NCI-H82 (cell line): ENCODE measurements around the gene GTF2H3.
A peak's percentile ranks its signal among the peaks of the same experiment; 100 is the strongest.

Experiments
- DNase-seq: peaks from one replicate; lab custom pipeline; 2025; lab: John Stamatoyannopoulos, UW

The GTF2H3 gene

GRCh38 chr12:123645380-123645779, 11.8 kb downstream of the GTF2H3 start:
- DNase-seq, result no peak

- no peak for DNase-seq
Measured at GRCh38 chr12:123645878-123646277, 12.2 kb downstream of the GTF2H3 start.

GRCh38 chr12:123648401-123648800, 14.8 kb downstream of the GTF2H3 start:
- no peak for DNase-seq

DNA sequence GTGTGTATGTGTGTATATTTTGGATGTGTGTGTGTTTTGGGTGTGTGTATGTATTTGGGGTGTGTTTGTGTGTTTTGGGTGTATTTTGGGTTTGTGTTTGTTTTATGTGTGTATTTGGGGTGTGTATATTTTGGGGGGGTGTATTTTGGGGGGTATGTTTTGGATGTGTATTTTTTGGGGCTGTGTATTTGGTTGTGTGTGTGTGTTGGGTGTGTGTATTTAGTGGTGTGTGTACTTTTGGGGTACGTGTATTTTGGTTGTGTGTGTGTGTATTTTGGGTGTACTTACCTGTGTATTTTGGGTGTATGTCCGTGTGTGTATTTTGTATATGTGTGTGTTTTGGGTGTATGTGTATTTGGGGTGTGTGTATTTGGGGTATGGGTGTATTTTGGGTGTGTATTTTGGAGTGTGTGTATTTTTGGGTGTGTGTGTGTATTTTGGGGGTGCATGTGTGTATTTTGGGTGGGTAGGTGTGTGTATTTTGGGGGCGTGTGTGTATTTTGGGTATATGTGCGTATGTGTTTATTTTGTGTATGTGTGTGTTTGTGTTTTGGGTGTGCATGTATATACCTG, 20.6 kb downstream of the GTF2H3 start:
- no peak for DNase-seq

DNA sequence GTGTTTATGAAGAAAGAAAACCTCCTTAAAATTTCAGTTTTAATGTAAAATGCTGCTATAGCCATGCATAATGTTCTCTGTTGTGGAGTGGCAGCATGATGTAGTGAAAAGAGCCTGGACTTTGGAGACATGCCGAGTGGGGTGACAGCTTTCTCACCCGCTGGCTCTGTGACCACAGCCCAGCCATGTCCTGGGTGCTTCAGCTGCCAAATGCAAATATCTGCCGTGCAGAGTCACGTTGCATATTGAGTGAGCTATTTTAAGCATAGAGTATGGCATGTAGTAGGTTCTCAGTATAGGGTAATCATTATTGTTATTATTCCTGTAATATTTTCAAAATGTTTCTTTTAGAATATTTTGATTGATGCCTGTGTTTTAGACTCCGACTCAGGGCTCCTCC, 21.8 kb downstream of the GTF2H3 start:
- no peak for DNase-seq

GRCh38 chr12:123656392-123656791, 22.8 kb downstream of the GTF2H3 start:
- DNase-seq, result no peak

DNA sequence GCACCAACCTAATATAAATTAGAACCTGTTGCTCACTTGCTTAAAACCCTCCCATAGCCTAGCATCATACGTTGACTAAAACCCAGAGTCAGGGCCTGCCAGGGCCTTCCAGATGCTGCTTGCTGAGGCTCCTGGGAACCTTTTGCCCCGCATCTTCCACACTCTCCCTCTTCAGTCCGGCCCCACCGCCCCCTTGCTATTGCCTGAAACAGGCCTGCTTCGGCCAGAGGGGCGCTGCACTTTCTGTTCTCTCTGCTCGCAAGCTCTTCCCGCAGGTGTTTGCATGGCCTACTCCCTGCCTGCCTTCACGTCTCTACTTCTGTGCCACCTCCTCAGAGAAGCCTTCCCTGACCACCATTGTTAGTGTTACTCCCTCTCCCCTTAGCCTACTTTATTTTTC, 23.6 kb downstream of the GTF2H3 start:
- DNase-seq, result no peak

- no peak for DNase-seq
Measured at GRCh38 chr12:123659996-123660727, 26.5 kb downstream of the GTF2H3 start.

DNA sequence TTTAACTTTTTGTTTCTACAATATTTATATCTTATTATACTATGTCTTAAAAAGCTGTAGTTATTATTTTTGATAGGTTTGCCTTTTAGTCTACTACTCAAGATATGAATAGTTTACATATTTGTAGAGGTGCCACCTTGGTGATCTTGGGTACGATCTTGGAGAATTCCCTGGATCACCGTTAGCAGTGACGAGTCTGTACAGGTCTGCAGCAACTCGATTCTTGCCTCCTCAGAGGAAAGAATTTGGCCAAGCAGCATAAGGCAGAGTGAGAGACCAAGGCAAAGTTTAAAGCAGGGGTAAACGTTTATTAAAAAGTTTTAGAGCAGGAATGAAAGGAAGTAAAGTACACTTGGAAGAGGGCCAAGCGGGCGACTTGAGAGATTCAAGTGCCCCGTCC, 34.1 kb downstream of the GTF2H3 start:
- DNase-seq, result no peak

GRCh38 chr12:123670882-123671728, 37.5 kb downstream of the GTF2H3 start, which contains the start of gene TCTN2:
Gene TCTN2, plus strand, starts transcription at chr12:123671113. Its CDS starts 128 bp downstream, at chr12:123671241.
- peak; percentile 97 for DNase-seq

DNA sequence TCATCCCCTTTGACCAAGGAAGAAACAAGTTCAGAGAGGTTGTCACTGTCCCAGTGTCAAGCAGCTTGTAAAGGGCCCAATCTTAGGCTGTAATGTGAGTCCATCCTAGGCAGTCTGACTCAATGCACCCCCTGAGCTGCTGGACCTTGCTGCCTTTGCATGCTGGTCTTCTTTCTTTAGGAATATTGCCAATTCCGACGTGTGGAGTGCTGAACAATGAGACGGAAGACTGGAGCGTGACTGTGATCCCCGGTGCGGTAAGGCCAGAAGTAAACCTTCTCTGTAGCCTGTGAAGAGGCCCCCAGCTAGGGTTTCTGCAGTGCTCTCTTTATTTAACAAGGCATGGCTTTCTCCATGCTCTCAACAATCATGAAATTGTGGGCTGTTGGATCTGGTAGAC, 38.2 kb downstream of the GTF2H3 start:
- no peak for DNase-seq

DNA sequence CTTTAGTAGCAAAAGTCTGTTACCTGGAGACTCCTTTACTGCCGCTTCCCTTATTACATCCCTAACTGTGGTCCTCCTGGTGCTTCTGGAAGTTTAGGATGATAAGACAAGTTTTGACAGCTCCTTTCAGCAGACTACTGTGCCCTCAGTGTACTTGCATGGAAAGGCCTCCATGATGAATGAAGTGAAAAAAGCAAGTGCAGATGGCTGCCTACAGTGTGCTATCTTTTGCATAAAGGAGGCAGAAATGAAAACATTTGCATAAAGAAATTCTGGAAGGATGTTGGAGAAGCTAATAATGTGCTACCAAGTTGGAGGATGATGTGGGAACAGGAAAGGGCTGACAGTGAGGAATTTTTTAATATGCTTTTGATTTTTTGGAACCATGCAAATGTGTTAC, 41.8 kb downstream of the GTF2H3 start:
- no peak for DNase-seq

DNA sequence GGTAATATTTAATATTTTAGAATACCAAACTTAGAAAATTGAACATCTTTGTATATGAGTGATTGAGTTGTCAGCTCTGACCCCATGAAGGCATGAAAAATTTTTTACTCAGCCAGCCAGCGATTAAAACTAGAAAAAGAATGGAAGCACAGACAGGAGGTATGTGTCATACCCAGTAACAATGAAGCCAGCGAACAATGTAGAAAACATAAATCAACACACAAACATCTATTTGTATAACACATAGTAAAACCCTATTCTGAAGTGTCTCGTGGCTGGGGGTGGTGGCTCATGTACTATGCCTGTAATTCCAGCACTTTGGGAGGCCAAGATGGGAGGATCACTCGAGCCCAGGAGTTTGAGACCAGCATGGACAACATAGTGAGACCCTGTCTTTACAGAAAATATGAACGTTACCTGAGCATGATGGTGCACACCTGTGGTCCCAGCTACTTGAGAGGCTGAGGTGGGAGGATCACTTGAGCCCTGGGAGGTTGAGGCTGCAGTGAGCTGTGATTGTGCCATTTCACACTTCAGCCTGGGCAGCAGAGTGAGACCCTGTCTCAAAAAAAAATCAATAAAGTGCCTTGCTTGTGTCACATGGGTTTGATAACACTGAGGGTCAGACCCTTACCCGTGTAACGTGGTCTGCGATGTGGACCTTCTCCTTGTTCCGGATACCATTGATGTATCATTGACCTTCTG, 43.1 kb downstream of the GTF2H3 start:
- no peak for DNase-seq

DNA sequence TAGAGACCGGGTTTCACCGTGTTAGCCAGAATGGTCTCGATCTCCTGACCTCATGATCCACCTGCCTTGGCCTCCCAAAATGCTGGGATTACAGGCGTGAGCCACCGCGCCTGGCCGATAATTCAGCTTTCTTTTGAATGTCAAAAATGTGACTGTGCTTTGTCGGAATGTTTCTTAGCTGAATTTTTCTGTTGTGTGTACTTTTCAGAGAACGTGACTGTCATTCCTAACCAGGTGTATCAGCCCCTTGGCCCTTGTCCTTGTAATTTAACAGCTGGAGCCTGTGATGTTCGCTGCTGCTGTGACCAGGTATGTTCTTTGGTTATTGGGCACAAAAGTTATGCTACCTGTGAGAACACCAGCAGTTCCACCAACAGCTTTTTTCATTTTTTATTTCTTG, 45.4 kb downstream of the GTF2H3 start:
- no peak for DNase-seq

- no peak for DNase-seq
Measured at GRCh38 chr12:123681605-123682004, 48.0 kb downstream of the GTF2H3 start.

- no peak for DNase-seq
Measured at GRCh38 chr12:123683964-123684363, 50.3 kb downstream of the GTF2H3 start.

- no peak for DNase-seq
Measured at GRCh38 chr12:123686636-123687190, 53.1 kb downstream of the GTF2H3 start.

DNA sequence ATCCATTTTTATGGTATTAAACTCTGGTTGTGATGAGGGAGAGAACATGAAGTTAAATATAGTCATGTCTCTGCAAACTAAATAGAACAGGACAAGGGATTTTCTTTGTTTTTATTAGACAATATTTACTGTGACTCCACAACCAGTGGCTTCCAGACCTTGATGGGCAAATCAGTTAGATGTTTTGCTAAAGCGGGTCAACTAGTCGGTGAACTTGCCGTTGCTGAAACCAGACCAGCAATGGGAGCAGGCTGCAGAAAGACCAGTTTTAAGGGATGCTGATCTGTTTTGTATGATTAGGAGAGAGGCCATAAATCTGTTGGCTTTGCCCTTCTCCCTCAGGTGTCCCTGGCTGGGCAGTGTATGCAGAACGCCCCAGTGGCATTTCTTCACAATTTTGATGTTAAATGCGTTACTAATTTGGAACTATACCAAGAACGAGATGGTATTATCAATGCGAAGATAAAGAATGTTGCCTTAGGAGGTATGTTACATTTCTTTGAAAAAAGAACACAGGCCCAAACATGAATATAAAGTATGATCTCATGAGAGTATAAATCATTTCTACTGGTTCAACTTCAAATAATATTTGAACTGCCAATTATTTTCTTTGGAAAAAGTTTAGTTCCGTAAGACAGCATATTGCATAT, 56.7 kb downstream of the GTF2H3 start:
- no peak for DNase-seq

DNA sequence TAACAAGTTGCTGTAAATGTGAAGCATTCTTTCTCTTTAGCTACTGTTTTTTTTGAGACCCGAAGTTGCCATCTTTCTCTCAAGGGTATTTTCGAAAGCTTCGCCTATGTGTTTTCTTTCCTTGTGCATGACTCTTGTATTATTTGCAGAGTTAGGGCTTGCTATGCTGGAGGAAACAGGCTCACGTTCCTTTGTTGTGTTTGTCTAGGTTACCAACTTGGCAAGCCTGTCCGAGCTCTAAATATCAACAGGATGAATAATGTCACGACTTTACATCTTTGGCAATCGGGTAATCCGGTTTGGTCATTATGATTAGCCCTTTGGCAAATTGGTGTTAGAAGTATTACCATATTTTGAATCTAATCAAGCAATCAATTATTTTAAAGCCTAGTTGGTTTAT, 62.6 kb downstream of the GTF2H3 start:
- DNase-seq, result no peak

GRCh38 chr12:123696646-123697045, 63.0 kb downstream of the GTF2H3 start:
- DNase-seq, result no peak

GRCh38 chr12:123705935-123706334, 72.3 kb downstream of the GTF2H3 start:
- peak; percentile 46 for DNase-seq
